ENCODE results near the gene TMEM244. TPM values are rescaled to one million over a fixed set of nuclear protein-coding genes. Genes with fewer than 3 reads are reported as not detected.

TMEM244 gene
- total and polyA plus RNA-seq, 2 of the 13 experiments (the other 11 are each of a cell fraction or from before 2014, with no cell fraction given): not detected

GRCh38 chr6:129884211-129884610 is 23.1 kb upstream of the TMEM244 start:
- no peaks in the 10 kb centered on the region for H3K27me3 ChIP-seq (ENCODE audit: control insufficient read depth in 1 of 2, insufficient read depth in 2 of 2, low read length in 2 of 2)
- ATAC-seq (no peak), DNase-seq (ENCODE audit: low spot score) (no peak), FAIRE-seq (no peak)
- no peak overlapping the region for H3K4me2 ChIP-seq (ENCODE audit: low read depth, low read length)
- intact Hi-C loops (cut with micrococcal nuclease; ENCODE audit: unreplicated experiment): no loop called here
- H3K9me3 ChIP-seq (ENCODE audit: low read length): no peaks in the 10 kb centered on the region
- no peak overlapping the region for H2AFZ ChIP-seq (ENCODE audit: low read length)
- H3K36me3 ChIP-seq (replicated peaks in 1 of 2; ENCODE audit: control insufficient read depth in 1 of 2, insufficient read depth in 2 of 2, low read length in 2 of 2): no peaks in the 10 kb centered on the region
- H3K4me1 ChIP-seq (ENCODE audit: insufficient read depth, low read length): no peaks in the 10 kb centered on the region
- TF ChIP-seq PTBP1 (IDR thresholded peaks at IDR 0.05; ENCODE audit: low read depth, low read length, poor library complexity, severe bottlenecking): no peak
- no peak for TF ChIP-seq ZNF781 (CRISPR knock-in tag; IDR thresholded peaks at IDR 0.05; ENCODE audit: borderline replicate concordance, not compliant biosample characterization)
- no peak for TF ChIP-seq CENPT (CRISPR knock-in tag; IDR thresholded peaks at IDR 0.05; ENCODE audit: low read depth)
- POLR2A ChIA-PET: no interaction called here
- no peak overlapping the region for H3K9ac ChIP-seq (ENCODE audit: insufficient read depth, low read depth, low read length)
- no peak overlapping the region for H3K4me3 ChIP-seq (replicated peaks in 1 of 3; ENCODE audit: insufficient read depth in 1 of 3, low read depth in 2 of 3, low read length in 3 of 3)
- WGBS (ENCODE audit: low lambda C conversion rate): 5% methylated on average over 1 of the region's 1 CpG
- H3K27ac ChIP-seq (ENCODE audit: extremely low read length, insufficient read depth, low read length): no peak overlapping the region
- CTCF ChIA-PET (ENCODE audit: low intra/inter-chr PET ratio, low total read pairs): no interaction called here
- no TSS peak for BruUV-seq (replicated peaks)
- no peaks in the 10 kb centered on the region for H3K79me2 ChIP-seq (ENCODE audit: insufficient read depth, low read length)
- in situ Hi-C loops (cut with HindIII; ENCODE audit: extremely low pct_ligation_motif_present, low pct_unique_long_range_greater_than_20kb): no loop called here
- no peaks in the 10 kb centered on the region for H4K20me1 ChIP-seq (ENCODE audit: insufficient read depth, low read length)

- no peaks in the 10 kb centered on the region for H3K79me2 ChIP-seq (ENCODE audit: insufficient read depth, low read length)
- H3K27ac ChIP-seq (ENCODE audit: extremely low read length, insufficient read depth, low read length): no peak overlapping the region
- in situ Hi-C loops (cut with HindIII; ENCODE audit: extremely low pct_ligation_motif_present, low pct_unique_long_range_greater_than_20kb) (no loop called here), intact Hi-C loops (cut with micrococcal nuclease; ENCODE audit: unreplicated experiment) (no loop called here)
- no peaks in the 10 kb centered on the region for H3K36me3 ChIP-seq (replicated peaks in 1 of 2; ENCODE audit: control insufficient read depth in 1 of 2, insufficient read depth in 2 of 2, low read length in 2 of 2)
- ChIA-PET POLR2A (no interaction called here), CTCF (ENCODE audit: low intra/inter-chr PET ratio, low total read pairs) (no interaction called here)
- FAIRE-seq (no peak), DNase-seq (ENCODE audit: low spot score) (no peak), ATAC-seq (no peak)
- no peak overlapping the region for H3K4me2 ChIP-seq (ENCODE audit: low read depth, low read length)
- BruUV-seq (replicated peaks): no TSS peak
- no peak overlapping the region for H2AFZ ChIP-seq (ENCODE audit: low read length)
- no peak overlapping the region for H3K4me3 ChIP-seq (replicated peaks in 1 of 3; ENCODE audit: insufficient read depth in 1 of 3, low read depth in 2 of 3, low read length in 3 of 3)
- H4K20me1 ChIP-seq (ENCODE audit: insufficient read depth, low read length): no peaks in the 10 kb centered on the region
- no peaks in the 10 kb centered on the region for H3K9me3 ChIP-seq (ENCODE audit: low read length)
- under 1% methylated on average over 8 of the region's 8 CpGs for WGBS (ENCODE audit: low lambda C conversion rate)
- no peaks in the 10 kb centered on the region for H3K27me3 ChIP-seq (ENCODE audit: control insufficient read depth in 1 of 2, insufficient read depth in 2 of 2, low read length in 2 of 2)
- H3K9ac ChIP-seq (ENCODE audit: insufficient read depth, low read depth, low read length): no peak overlapping the region
- H3K4me1 ChIP-seq (ENCODE audit: insufficient read depth, low read length): no peaks in the 10 kb centered on the region
- TF ChIP-seq ZNF674 (CRISPR knock-in tag; IDR thresholded peaks at IDR 0.05; ENCODE audit: low read depth): no peak
- TF ChIP-seq HIC2 (CRISPR knock-in tag; IDR thresholded peaks at IDR 0.05; ENCODE audit: low read depth): no peak
- no peak for TF ChIP-seq PRDM10 (CRISPR knock-in tag; IDR thresholded peaks at IDR 0.05; ENCODE audit: low read depth)
- no peak for TF ChIP-seq TBX2 (CRISPR knock-in tag; IDR thresholded peaks at IDR 0.05; ENCODE audit: borderline replicate concordance)
- no peak for TF ChIP-seq FUBP1 (CRISPR knock-in tag; IDR thresholded peaks at IDR 0.05; ENCODE audit: borderline replicate concordance)
- TF ChIP-seq ZNF354B (CRISPR knock-in tag; IDR thresholded peaks at IDR 0.05): no peak
These were observed 21.5 kb upstream of the TMEM244 start for GRCh38 chr6:129882510-129883023.
